HG03025 (cell line): Measurements from ENCODE around the gene TRPC1.
"Not testable (repeated sequence)": the region's sequence is repeated elsewhere in the genome, so short reads cannot be mapped to it uniquely, and the experiment has no call there.

Experiments
- ATAC-seq: cut with Tn5 transposase; IDR thresholded peaks from one replicate; pipeline ENCODE4 v1.9.1; 2021; ENCODE audit warnings: mild to moderate bottlenecking, moderate library complexity; ENCODE audit not compliant: unreplicated experiment, low FRiP score

Gene TRPC1

DNA sequence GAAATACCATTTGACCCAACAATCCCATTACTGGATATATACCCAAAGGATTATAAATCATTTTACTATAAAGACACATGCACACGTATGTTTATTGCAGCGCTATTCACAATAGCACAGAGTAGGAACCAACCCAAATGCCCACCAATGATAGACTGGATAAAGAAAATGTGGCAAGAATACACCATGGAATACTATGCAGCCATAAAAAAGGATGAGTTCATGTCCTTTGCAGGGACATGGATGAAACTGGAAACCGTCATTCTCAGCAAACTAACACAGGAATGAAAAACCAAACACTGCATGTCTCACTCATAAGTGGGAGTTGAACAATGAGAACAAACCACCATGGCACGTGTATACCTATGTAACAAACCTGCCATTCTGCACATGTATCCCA lies 26.7 kb downstream of the TRPC1 start:
- not testable (repeated sequence) for ATAC-seq

DNA sequence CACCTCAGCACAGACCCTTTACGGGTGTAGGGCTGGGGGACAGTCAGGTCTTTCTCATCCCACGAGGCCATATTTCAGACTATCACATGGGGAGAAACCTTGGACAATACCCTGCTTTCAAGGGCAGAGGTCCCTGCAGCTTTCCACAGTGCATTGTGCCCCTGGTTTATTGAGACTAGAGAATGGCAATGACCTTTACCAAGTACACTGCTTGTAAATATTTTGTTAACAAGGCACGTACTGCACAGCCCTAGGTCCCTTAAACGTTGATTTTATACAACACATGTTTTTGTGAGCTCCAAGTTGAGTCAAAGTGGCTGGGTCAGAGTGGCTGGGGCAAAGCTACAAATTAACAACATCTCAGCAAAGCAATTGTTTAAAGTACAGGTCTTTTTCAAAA lies 28.8 kb downstream of the TRPC1 start:
- ATAC-seq, result not testable (repeated sequence)

DNA sequence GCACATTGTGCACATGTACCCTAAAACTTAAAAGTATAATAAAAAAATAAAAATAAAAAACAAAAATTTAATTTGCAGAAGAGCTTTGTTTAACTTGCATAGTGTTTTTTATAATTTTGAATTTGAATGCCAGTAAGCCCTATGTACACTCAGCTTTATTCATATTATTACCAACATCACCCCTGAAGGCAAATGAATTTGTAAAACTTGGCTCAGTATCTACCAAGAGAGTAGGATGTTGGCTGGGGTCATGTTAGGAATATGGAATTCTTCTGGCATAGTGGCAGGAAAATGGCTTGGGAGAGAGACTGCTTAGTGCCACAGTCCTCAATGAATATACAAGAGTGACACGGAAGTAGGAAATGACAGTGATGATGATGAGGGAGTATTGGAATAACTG lies 30.7 kb downstream of the TRPC1 start:
- no peak for ATAC-seq

DNA sequence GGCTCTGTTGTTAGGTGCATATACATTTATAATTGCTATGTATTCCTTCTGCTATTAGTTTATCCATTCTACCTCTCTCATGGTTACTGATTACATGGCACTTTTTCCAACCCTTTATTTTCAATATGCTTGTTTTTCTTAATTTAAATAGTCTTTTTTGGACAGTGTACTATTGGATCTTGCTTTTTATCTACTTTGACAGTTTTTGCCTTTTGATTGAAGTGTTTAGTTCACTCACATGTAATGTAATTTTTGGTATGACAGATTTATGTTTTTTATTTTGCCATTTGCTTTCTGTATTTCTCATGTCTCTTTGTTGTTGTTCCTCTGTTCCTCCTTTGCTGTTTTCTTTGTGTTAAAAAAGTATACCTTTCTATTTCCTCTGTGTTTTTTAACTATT lies 44.5 kb downstream of the TRPC1 start:
- ATAC-seq, result no peak

DNA sequence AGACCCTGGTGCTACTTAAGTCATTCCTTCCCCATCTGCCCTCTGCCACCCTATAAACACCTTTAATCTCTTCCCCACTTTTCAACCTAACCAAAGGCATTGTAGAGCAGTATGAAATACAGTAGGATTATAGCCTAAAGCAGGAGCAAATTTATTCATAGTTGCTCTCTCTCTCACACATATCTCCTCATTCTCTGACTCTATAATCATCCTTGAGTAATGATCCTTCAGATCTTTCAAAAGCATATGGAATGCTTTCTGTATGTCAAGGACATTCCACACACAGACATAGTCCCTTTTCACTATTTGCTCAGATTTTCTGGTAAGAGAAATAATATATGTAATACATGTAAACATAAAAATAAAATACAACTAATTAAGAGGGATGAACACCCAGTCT lies 54.1 kb downstream of the TRPC1 start:
- ATAC-seq, result no peak

DNA sequence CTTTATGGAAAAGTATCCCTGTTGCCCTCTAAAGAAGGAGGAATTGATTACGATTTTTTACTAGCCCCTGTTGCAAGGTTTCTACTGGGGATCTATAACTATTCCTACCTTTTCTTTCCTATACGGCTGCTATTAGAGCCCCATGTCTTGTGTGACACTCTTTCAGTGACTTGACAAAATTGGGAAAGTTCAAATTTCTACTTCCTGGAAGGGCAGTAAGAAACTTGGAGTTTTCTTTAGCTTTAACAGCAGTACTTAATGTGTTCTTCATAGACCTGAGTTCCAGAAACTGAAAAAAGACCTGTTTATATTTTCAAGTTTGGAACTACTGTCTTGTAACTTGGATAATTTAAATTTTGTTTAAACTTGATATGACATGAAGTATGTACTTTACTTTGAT lies 54.7 kb downstream of the TRPC1 start:
- ATAC-seq, result no peak

DNA sequence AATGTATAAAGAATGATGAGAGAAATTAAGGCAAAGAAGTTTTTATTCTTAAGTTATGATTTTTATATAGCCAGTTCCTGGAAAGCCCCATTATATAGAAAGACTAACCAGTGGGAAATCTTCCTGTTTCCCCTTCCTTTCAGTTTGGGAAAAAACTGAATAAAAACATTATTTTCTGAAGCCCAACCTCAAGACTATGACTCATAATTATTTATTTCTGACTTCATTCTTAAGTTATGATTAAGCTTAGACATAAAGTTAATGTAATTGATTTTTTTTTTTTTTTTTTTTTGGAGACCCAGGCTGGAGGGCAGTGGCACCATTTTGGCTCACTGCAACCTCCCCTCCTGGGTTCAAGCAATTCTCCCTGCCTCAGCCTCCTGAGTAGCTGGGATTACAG lies 55.8 kb downstream of the TRPC1 start:
- no peak for ATAC-seq

DNA sequence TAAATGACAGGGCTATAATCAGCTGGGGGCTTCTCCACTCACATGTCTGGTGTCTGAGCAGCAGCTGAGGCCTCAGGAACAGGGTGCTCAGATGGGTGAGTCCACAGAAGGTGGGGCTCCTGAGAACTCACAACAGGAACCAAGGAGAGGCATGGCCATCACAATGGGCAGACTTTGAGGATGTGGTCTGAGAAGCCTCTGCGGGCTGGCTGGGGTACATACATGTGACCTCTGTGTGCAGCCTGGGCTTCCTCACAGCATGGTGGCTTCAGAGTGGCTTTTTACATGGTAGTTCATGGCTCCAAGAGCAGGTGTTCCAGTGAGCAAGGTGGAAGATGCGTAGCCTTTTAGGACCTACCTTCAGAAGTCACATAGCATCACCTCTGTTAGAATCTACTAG lies 58.8 kb downstream of the TRPC1 start:
- no peak for ATAC-seq

DNA sequence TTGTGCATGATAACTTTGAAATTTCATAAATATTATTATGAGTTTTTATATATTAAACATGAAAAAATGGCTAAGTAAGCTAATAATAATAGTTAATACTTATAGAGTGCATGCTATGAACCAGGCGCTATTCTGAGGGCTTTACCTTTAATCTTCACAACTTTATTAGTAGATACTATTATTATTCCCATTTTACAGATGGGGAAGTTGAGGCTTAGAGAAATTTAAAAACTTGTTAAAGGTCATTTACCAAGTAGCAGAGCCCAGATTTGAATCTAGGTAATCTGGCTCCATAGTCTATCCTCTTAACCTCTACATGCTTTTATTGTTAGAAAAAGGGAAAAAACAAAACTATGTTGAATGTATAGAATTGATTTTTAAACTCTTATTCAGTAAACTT lies 60.4 kb downstream of the TRPC1 start:
- ATAC-seq, result no peak

DNA sequence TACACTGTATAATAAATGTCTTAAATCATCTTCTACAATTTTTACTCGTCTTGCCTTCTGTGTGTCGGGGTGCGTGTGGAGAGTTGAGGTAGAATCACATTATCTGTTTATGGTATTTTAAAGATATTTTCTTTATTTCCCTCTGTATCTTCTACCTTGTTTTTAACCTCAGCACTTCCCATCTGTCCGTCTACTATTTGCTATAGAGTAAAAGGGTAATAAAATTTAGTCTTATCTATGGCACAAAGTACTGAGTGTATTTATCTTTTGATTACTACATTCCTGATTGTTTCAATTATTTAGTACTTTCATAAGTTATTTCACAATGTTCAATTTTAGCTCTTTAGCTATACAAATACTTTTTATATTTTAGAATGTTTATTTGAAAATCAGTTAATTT lies 62.2 kb downstream of the TRPC1 start:
- ATAC-seq, result no peak

DNA sequence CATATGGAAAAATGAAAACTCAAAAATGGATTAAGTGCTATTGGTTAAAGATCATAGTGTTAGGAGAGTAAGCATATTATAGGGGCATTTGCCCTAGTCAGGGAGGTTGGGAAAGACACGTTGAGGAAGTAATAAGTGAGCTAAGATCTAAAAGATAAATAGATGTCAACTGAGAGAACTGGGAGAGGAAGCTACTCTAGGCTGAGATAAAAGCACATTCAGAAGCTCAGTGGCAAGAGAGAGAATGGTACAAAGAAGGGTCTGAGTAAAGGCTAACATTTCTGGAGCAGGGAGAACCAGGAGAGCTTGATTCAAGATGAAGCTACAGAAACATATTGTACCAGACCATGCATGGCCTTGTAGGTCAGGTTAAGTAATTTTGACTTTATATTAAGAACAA lies 63.9 kb downstream of the TRPC1 start:
- ATAC-seq, result no peak

DNA sequence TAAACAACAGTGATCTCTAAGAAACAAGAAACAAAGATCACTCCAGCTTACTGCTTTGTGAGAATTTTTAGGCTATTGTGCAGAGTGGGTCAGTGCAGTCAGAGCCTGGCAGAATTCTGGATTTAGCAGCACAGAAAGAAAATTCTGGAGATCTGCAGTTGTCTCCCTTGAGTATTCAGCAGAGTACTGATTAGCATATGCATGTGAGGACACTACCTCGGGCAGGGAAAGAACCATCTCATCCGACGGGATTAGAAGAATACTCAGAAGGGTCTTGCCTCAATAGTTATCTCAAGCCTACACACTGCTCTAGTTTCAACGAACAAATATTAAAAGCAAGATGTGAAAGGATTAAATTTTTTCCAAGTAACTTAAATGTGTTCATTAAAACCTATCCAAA lies 70.7 kb downstream of the TRPC1 start:
- no peak for ATAC-seq

DNA sequence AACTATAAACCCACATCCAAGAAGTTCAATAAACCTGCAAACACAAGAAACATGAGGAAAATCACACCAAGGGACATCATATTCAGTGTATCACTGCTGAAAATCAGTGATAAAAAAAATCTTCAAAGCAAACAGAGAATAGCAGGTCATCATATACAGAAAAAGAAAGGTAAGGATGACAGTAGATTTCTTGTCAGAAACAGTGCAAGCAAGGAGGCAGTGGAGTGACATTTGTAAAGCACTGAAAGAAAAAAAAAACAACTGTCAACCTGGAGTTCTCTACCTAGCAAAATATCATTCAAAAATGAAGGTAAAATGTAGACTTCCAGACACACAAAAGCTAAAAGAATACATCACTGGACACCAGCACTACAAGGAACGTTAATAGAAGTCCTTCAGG lies 71.5 kb downstream of the TRPC1 start:
- no peak for ATAC-seq

DNA sequence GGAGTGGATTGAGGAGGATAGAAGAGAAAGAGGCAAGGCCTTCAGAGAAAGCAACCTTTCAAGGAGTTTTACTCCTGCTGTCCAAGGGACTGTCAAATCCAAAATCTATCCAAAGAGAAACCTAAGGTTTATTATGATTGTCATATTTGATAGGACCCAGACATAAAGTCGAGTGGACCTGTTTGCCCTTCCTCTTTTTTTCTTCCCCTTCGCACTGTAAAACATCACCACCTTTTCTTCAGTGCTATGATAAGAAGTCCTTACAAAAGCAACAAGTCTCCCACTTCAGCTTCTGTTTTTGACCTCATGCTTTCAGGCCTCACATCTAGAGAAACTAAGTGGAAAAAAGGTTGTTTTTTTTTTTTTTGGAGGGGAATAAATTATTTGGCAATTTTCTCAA lies 73.0 kb downstream of the TRPC1 start:
- no peak for ATAC-seq

DNA sequence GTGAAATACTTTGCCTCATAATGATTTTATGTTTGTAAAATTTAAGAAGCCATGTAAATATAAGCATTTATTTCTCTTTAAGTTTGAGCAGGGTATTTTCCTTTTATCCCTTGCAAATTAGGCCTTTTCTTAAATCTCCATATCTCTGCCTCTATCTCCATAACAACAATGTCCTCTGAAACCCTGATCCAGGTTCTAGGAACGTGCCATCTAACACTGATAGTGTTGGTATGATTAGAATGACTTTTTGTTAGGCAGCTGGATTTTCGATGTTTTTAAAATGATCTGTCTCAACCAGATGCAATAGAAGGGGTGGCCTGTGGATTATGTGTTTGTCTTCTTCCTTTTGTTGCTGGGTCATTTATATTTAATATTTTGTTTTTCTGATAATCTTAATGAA lies 77.9 kb downstream of the TRPC1 start:
- ATAC-seq, result no peak

DNA sequence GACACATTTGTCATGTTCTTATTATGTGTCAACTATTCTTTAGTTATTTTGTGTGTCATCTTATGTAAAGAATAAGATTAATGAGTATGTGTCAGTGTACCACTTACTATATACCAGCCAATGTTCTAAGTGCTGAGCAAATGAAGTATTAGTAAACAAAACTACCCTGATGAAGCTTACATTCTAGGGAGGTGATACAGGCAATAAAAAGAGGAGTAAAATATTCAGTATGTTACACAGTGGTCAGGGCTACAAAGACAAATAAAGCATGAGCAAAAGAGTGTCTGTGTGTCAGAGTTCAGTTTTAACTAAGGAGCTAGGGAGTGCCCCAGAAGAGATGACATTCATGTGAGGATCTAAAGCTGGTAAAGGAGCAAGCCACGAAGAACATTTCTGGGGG lies 79.1 kb downstream of the TRPC1 start:
- no peak for ATAC-seq

DNA sequence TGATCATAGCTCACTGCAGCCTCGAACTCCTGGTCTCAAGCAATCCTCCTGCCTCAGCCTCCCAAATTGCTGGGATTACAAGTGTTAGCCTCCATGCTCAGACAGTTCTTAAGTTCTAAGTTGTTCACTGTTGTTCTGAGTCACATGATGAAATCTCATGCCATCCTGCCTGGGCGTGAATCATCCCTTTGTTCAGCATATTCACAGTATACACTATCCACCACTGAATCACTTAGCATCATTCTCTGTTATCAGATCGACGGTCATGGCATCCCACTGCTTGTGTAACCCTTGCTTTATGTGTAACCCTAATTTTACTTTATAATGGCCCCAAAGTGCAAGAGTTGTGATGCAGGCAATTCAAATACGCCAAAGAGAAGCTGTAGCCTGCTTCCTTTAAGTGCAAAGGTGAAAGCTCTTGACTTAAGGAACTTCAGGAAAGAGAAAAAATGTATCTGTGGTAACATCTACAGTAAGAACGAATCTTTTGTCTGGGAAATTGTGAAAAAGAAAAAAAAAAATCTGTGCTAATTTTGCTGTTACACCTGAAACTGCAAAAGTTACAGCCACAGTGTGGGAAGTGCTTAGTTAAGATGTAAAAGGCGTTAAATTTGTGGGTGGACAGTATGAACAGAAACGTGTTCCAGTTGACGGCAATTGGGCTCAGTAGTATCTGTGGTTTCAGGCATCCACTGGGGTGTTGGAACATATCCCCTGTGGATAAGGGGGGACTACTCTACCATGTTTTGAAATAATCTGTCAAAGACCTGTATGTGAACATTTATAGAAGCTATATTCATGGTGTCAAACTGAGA lies 84.5 kb downstream of the TRPC1 start:
- ATAC-seq, result no peak

DNA sequence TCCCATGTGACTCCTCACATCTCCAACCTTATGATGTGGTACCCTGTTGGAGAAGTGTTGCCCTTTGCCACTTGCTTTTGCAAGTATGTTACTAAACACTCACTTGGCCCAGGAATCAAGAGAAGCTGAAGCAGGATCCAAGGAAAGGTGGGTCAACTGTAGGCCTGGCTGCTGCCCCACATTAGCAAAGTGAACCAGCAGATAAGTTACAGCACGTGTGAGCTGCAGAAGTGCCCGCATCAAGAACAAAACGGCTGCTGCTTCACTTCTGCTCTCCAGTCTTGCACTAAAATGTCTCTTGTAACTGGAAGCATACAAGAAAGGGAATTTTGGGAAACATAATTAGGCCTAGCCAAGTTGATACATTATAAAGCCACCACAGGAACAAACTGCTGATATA lies 85.4 kb downstream of the TRPC1 start:
- ATAC-seq, result no peak

DNA sequence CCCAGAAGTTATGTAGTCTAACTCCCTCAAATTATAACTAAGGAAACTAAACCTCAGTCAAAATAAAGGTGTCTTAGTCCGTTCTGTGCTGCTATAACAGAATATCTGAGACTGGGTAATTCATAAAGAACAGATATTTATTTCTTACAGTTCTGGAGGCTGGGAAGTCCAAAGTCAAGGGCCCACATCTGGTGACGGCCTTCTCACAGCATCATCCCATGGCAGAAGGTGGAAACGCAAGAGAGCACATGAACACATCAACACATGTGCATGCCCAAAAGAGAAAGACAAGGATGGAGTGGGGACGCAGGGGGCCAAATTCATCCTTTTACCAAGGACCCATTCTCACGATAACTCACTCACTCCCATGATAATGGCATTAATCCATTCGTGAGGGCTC lies 92.0 kb downstream of the TRPC1 start:
- no peak for ATAC-seq

DNA sequence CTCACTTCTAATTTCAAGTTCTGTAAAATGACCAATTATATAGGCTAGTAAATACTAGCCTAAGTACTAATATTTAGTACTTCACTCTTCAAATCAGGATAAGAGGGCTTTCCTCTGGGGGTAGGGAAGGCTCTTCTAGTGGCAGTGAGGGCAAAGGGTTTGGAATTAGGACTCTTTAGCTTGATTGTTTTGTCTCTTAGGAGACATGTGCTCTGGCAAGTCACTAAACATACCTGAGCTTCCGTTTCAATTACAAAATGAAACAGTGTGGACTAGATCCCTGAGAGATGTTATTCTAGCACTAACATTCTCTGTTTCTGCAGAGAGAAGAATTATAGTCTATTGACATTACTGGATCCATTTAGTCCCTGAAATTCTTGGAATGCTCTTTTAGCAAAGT lies 93.5 kb downstream of the TRPC1 start:
- no peak for ATAC-seq

DNA sequence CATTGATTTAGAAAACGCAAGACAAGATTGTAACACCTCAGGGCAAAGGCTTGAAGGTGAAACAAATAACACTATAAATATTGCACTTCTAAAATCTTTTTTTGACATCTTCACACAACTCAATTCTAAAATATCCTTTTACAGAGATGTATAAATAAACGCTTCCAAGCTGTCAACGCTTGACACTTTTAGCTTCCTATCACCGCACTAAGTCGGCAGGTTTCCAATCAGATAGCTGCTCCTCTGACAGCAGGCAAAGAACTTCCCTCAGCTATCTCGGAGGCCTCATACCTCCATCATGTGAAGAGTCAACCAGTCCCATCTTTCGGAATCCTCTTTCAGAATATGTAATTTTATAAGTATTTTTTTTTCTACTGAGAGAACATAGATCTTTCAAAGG lies 94.1 kb downstream of the TRPC1 start:
- ATAC-seq, result no peak

DNA sequence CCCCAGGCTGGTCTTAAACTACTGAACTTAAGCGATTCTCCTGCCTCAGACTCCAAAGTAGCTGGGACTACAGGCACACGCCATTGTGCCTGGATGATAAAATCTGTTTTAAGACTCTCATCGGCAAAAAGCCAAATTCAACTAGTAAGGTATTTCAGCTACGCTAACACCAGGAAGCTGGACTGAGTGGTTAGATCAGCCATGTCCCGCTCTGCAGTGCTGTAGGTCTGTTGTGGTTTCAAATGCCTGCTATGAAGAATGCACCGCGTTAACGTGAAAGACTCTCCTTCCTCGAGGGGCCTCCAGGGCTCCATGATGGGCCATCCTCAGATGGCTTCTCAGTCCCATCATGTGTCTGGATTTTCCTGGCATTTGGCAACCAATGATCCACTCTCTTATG lies 94.8 kb downstream of the TRPC1 start:
- no peak for ATAC-seq

DNA sequence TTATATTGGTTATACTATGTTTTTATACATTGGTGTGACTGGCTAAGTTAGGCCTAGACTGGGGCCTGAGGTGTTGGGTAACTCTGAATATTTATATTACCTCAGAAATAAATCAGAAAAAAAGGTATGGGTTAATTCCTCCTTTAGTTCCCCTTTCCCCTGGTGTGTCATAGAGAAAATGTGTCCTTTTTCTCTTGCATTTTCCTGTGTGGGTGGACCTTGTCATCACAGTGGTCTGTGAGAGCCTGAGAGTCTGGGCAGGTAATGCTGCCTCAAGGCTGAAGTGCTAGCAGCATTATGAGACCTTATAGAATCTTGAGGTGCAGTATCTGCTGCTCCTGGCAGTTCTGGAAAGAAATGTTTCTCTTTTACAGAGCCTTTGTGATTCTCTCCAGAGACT lies 95.3 kb downstream of the TRPC1 start:
- ATAC-seq, result no peak
